ENCODE measurements around the gene MSMP.

Gene MSMP

DNA sequence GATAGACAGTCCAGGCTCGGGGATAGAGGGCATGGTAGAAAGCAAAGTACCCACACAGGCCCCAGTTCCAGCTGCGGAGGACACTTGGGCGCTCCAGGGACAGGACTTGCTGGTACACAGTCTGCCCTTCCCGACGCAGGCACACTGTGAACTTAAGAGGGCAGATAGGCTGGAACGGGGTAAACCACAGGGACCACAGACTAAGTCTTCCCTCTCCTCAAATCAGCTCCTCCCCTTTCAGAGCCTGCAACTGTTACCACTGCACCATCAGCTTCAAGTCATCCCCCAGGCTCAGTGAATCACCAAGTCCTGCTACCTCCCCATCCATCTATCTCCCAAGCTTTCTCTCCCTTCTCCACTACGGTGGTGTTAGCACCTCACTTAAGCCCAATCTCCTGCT is 12.3 kb downstream of the MSMP start:
- Histone ChIP-seq H3K27me3 (replicated peaks) (no peaks in the 10 kb centered on the region), H3K36me3 (replicated peaks) (peaks cover 65% of the 10 kb centered on the region), H3K27ac (no peak overlapping the region), H3K4me3 (ENCODE audit: low read depth, low read length) (no peak overlapping the region)
- TF ChIP-seq, protein P1, sequence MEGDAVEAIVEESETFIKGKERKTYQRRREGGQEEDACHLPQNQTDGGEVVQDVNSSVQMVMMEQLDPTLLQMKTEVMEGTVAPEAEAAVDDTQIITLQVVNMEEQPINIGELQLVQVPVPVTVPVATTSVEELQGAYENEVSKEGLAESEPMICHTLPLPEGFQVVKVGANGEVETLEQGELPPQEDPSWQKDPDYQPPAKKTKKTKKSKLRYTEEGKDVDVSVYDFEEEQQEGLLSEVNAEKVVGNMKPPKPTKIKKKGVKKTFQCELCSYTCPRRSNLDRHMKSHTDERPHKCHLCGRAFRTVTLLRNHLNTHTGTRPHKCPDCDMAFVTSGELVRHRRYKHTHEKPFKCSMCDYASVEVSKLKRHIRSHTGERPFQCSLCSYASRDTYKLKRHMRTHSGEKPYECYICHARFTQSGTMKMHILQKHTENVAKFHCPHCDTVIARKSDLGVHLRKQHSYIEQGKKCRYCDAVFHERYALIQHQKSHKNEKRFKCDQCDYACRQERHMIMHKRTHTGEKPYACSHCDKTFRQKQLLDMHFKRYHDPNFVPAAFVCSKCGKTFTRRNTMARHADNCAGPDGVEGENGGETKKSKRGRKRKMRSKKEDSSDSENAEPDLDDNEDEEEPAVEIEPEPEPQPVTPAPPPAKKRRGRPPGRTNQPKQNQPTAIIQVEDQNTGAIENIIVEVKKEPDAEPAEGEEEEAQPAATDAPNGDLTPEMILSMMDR (IDR thresholded peaks at IDR 0.05; ENCODE audit: low read depth, low read length, missing control alignments) = no peak
- in situ Hi-C loops (cut with HindIII; ENCODE audit: low pct_ligation_motif_present, low sequenced_read_pairs) = no loop called here
- no peak for DNase-seq

DNA sequence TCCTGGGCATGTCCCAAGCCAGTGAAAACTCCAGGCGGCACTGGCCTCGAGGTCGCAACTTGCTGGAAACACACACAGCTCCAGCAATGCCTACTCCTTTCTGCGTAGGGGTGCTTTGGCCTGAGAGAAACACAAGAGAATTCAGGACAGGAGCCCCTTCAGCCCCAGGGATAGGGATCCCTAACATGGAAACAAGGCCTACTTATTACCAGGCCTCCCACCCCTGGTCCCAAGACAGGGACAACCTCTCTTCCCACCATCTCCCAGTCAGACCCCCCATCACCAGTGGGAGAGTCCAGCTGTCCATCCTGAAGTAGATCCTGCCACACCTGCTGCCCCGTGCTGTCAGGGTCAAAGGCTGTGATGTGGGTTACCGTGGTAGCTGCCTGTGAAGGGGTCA is 13.8 kb downstream of the MSMP start:
- TF ChIP-seq, protein P1 (IDR thresholded peaks at IDR 0.05; ENCODE audit: low read depth, low read length, missing control alignments) = no peak
- in situ Hi-C loops (cut with HindIII; ENCODE audit: low pct_ligation_motif_present, low sequenced_read_pairs) = no loop called here

DNA sequence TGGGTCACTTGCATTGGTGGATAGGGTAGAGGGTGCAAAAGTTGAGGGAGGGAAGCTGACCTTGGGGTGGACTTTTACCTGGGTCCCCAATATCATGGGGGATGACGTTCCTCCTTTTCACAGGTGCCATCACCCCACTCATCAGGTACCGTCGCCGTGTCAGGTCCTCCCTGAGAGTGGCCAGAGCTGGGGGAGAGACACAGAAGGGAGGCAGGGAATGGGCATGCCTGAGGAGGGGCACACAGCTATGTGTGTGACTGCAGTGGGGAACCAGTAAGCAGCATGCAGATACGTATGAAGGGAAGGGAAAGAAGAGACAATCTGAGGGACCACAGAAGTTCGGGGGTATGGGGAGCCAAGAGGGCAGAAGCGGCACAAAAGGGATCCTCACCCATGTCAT is 15.2 kb downstream of the MSMP start:
- in situ Hi-C loops (cut with HindIII; ENCODE audit: low pct_ligation_motif_present, low sequenced_read_pairs) = no loop called here
- no peaks in the 10 kb centered on the region for H3K27me3 ChIP-seq (replicated peaks)
- no peak overlapping the region for H3K4me3 ChIP-seq (ENCODE audit: low read depth, low read length)
- TF ChIP-seq, protein P1 (IDR thresholded peaks at IDR 0.05; ENCODE audit: low read depth, low read length, missing control alignments) = no peak
- DNase-seq = no peak
- H3K27ac ChIP-seq = no peak overlapping the region
- H3K36me3 ChIP-seq (replicated peaks) = peaks cover 82% of the 10 kb centered on the region

More for the DNA sequence above, 13.8 kb downstream of the MSMP start:
- DNase-seq = no peak
- Histone ChIP-seq H3K27ac (no peak overlapping the region), H3K36me3 (replicated peaks) (peaks cover 80% of the 10 kb centered on the region), H3K27me3 (replicated peaks) (no peaks in the 10 kb centered on the region), H3K4me3 (ENCODE audit: low read depth, low read length) (no peak overlapping the region)

DNA sequence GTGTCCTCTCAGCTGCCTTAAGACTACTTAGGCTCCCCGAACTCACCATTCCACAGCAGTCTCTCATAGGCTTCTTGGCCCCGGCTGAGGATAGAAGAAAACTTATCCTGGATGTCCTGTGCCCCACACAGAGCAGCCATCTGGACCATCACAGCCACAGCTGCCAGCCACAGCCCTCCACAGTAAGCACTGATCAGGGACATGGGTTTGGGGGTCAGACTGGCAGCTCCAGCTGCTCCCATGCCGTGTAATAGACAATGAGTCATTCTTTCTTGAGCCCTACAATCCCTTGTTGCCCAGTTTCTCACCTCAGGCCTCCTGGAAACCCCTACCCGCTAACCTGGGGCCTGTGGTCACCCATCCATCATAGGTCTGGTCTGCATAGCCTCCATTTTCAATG is 15.9 kb downstream of the MSMP start:
- TF ChIP-seq, protein P1 (IDR thresholded peaks at IDR 0.05; ENCODE audit: low read depth, low read length, missing control alignments) = no peak
- H3K36me3 ChIP-seq (replicated peaks) = peaks cover 81% of the 10 kb centered on the region
- H3K27me3 ChIP-seq (replicated peaks) = no peaks in the 10 kb centered on the region
- in situ Hi-C loops (cut with HindIII; ENCODE audit: low pct_ligation_motif_present, low sequenced_read_pairs) = no loop called here
- DNase-seq = no peak
- no peak overlapping the region for H3K27ac ChIP-seq
- H3K4me3 ChIP-seq (ENCODE audit: low read depth, low read length) = no peak overlapping the region

DNA sequence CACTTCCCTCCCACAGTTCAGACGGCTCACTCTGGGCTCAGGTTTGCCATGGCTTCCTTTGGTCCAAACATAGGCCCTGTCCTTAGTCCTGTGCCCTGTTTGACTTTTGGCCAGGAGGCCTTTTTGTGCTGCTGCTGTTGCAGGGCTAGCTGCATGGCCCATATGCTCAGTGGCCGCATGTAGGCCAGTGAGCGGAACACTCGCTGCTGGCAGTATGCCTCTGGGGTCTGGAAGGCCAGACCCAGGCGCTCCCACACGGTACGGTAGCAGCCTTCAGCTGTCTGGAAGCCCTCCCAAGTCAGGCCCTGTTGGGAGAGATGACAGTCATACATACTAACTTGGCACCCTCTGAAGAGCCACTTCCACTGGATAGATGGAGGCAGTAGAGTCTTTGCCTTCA is 16.9 kb downstream of the MSMP start:
- TF ChIP-seq, protein P1 (IDR thresholded peaks at IDR 0.05; ENCODE audit: low read depth, low read length, missing control alignments) = no peak
- no peak for DNase-seq
- no peak overlapping the region for H3K4me3 ChIP-seq (ENCODE audit: low read depth, low read length)
- no peaks in the 10 kb centered on the region for H3K27me3 ChIP-seq (replicated peaks)
- H3K36me3 ChIP-seq (replicated peaks) = peaks cover 72% of the 10 kb centered on the region
- in situ Hi-C loops (cut with HindIII; ENCODE audit: low pct_ligation_motif_present, low sequenced_read_pairs) = no loop called here
- H3K27ac ChIP-seq = no peak overlapping the region

DNA sequence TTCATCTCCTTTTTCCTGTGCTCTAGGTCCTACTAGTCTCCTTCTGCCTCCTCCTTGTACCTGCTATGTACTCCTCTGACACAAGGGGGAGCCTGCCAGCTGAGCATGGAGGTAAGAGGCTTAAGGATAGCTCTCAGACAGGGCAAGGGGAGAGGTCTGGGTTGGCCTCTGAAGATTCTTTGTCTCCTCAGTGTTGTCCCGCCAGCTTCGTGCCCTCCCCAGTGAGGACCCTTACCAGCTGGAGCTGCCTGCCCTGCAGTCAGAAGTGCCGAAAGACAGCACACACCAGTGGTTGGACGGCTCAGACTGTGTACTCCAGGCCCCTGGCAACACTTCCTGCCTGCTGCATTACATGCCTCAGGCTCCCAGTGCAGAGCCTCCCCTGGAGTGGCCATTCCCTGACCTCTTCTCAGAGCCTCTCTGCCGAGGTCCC is 17.9 kb downstream of the MSMP start:
- Histone ChIP-seq H3K36me3 (replicated peaks) (peaks cover 66% of the 10 kb centered on the region), H3K27ac (peak overlapping the region; percentile 52), H3K27me3 (replicated peaks) (no peaks in the 10 kb centered on the region), H3K4me3 (ENCODE audit: low read depth, low read length) (no peak overlapping the region)
- in situ Hi-C loops (cut with HindIII; ENCODE audit: low pct_ligation_motif_present, low sequenced_read_pairs) = no loop called here
- DNase-seq = peak; percentile 81
- TF ChIP-seq, protein P1 (IDR thresholded peaks at IDR 0.05; ENCODE audit: low read depth, low read length, missing control alignments) = peak; percentile 96

All from brain microvascular endothelial cell (primary cell).